GM23338 (cell line): ENCODE data around the gene DNAJC11. TPM values are rescaled to one million over a fixed set of nuclear protein-coding genes. Genes with fewer than 3 reads are reported as not detected.

Source experiments
- ATAC-seq: fragments of 200-7000 bp; cut with Tn5 transposase; 3 replicates; pipeline ENCODE4 v1.9.1; 2020
- DNase-seq: peaks from one replicate; pipeline ENCODE4 v3.0.0-alpha.2; 2015; ENCODE audit warnings: low spot score
- H2AFZ ChIP-seq: fragments of 200-600 bp; sonication (generic); 2 replicates; pipeline ENCODE4 v1.8.0; 2016; ENCODE audit warnings: antibody characterized with exemption, mild to moderate bottlenecking, moderate library complexity
- H3F3A ChIP-seq: fragments of 200-600 bp; sonication (generic); replicated peaks from 2 replicates; pipeline ENCODE4 v1.8.0; 2017; ENCODE audit warnings: antibody characterized with exemption, mixed run types, low read depth
- H3K27ac ChIP-seq: fragments of 200-600 bp; sonication (generic); 2 replicates; pipeline ENCODE4 v1.6.1; 2016; ENCODE audit warnings: low read depth
- H3K27me3 ChIP-seq: fragments of 200-600 bp; sonication (generic); 2 replicates; pipeline ENCODE4 v1.8.0; 2016; ENCODE audit warnings: mild to moderate bottlenecking, mixed run types, moderate library complexity; ENCODE audit not compliant: insufficient read depth
- H3K36me3 ChIP-seq: fragments of 200-600 bp; sonication (generic); 2 replicates; pipeline ENCODE4 v1.8.0; 2016; ENCODE audit warnings: mild to moderate bottlenecking; ENCODE audit not compliant: insufficient read depth
- H3K4me1 ChIP-seq: fragments of 200-600 bp; sonication (generic); 2 replicates; pipeline ENCODE4 v1.8.0; 2016; ENCODE audit warnings: mild to moderate bottlenecking, moderate library complexity; ENCODE audit not compliant: insufficient read depth
- H3K4me2 ChIP-seq: fragments of 200-600 bp; sonication (generic); 2 replicates; pipeline ENCODE4 v1.7.1; 2017; ENCODE audit warnings: mixed run types
- H3K4me3 ChIP-seq: fragments of 200-600 bp; sonication (generic); 2 replicates; pipeline ENCODE4 v1.6.1; 2016; ENCODE audit warnings: mixed run types
- H3K79me2 ChIP-seq: fragments of 200-600 bp; sonication (generic); replicated peaks from 2 replicates; pipeline ENCODE4 v1.8.0; 2017; ENCODE audit warnings: mild to moderate bottlenecking; ENCODE audit not compliant: insufficient read depth
- H3K9me2 ChIP-seq: fragments of 200-600 bp; sonication (generic); 2 replicates; pipeline ENCODE4 v1.8.0; 2017; ENCODE audit not compliant: insufficient read depth
- H4K20me1 ChIP-seq: fragments of 200-600 bp; sonication (generic); replicated peaks from 2 replicates; pipeline ENCODE4 v1.8.0; 2017; ENCODE audit warnings: mild to moderate bottlenecking; ENCODE audit not compliant: insufficient read depth
- H3K27ac Mint-ChIP-seq: 2 replicates; pipeline ENCODE4 v1.8.0; 2020; ENCODE audit warnings: inconsistent platforms, mild to moderate bottlenecking, moderate library complexity, mixed read lengths
- H3K27me3 Mint-ChIP-seq: 3 replicates; pipeline ENCODE4 v1.8.0; 2022; ENCODE audit warnings: low read depth, mild to moderate bottlenecking, moderate library complexity, mixed read lengths, inconsistent platforms; ENCODE audit not compliant: insufficient read depth, poor library complexity
- H3K36me3 Mint-ChIP-seq: 3 replicates; pipeline ENCODE4 v1.8.0; 2021; ENCODE audit warnings: low read depth, mild to moderate bottlenecking, inconsistent platforms, moderate library complexity, mixed read lengths
- H3K4me1 Mint-ChIP-seq: 3 replicates; pipeline ENCODE4 v1.8.0; 2020; ENCODE audit warnings: mild to moderate bottlenecking, inconsistent platforms, mixed read lengths
- H3K4me3 Mint-ChIP-seq: 3 replicates; pipeline ENCODE4 v1.8.0; 2021; ENCODE audit warnings: moderate library complexity, mild to moderate bottlenecking, inconsistent platforms, mixed read lengths
- H3K9me3 Mint-ChIP-seq: 3 replicates; pipeline ENCODE4 v1.8.0; 2020; ENCODE audit warnings: moderate library complexity, mild to moderate bottlenecking, inconsistent platforms, mixed read lengths
- CREB1 ChIP-seq: fragments of 250-450 bp; sonication (Bioruptor Pico); IDR thresholded peaks from 2 replicates; pipeline ENCODE4 v1.5.0; 2020; ENCODE audit warnings: low read depth, mild to moderate bottlenecking, moderate library complexity
- CTCF ChIP-seq, 2 experiments: fragments of 200-600 bp in 1 of 2; sonication (generic) in 1 of 2; conservative IDR thresholded peaks; 2 replicates each; pipeline versions ENCODE4 v1.5.1 to v1.6.1; 2016 to 2017; ENCODE audit warnings: antibody characterized with exemption in 2 of 2, low read depth in 2 of 2, mild to moderate bottlenecking in 2 of 2, moderate library complexity in 1 of 2
- ETS1 ChIP-seq: IDR thresholded peaks from 2 replicates; pipeline ENCODE4 v1.6.1; 2016; ENCODE audit warnings: antibody characterized with exemption
- EZH2 ChIP-seq: fragments of 200-600 bp; sonication (generic); IDR thresholded peaks from one replicate; pipeline ENCODE4 v1.8.0; 2017; ENCODE audit warnings: antibody characterized with exemption, mild to moderate bottlenecking, low read depth; ENCODE audit not compliant: unreplicated experiment
- EZH2phosphoT487 ChIP-seq: fragments of 200-600 bp; sonication (generic); IDR thresholded peaks from one replicate; pipeline ENCODE4 v1.8.1; 2018; ENCODE audit warnings: antibody characterized with exemption; ENCODE audit not compliant: unreplicated experiment
- JUNB ChIP-seq: IDR thresholded peaks from one replicate; pipeline ENCODE4 v1.6.1; 2016; ENCODE audit warnings: antibody characterized with exemption; ENCODE audit not compliant: unreplicated experiment
- NANOG ChIP-seq: IDR thresholded peaks from 2 replicates; pipeline ENCODE4 v1.6.1; 2016; ENCODE audit warnings: antibody characterized with exemption, borderline replicate concordance
- POLR2AphosphoS5 ChIP-seq: IDR thresholded peaks from 2 replicates; pipeline ENCODE4 v1.6.1; 2016; ENCODE audit warnings: antibody characterized with exemption, low read depth
- REST ChIP-seq: IDR thresholded peaks from one replicate; pipeline ENCODE4 v1.6.1; 2018; ENCODE audit warnings: antibody characterized with exemption; ENCODE audit not compliant: unreplicated experiment
- ZNF114 ChIP-seq: fragments of 250-450 bp; sonication (Bioruptor Pico); IDR thresholded peaks from 2 replicates; pipeline ENCODE4 v1.5.0; 2020; ENCODE audit warnings: mild to moderate bottlenecking, moderate library complexity
- ZNF462 ChIP-seq: fragments of 250-450 bp; sonication (Bioruptor Pico); IDR thresholded peaks from 2 replicates; pipeline ENCODE4 v1.5.0; 2020; ENCODE audit warnings: mild to moderate bottlenecking, moderate library complexity
- polyA plus RNA-seq: library from polyadenylated mRNA; unstranded; fragments of >200 nt; fragmentation: Nextera tagmentation; extraction: Ambion mirVana; gene quantifications from 2 replicates; pipeline ENCODE4 v1.2.1, GENCODE V29; 2016
- total RNA-seq: library from RNA; depleted of rRNA; stranded (reverse); fragments of >200 nt; shearing (Covaris generic); gene quantifications from 2 replicates; pipeline ENCODE4 v1.2.3, GENCODE V29; 2014

Gene DNAJC11
- total and polyA plus RNA-seq, 2 experiments from 2014 or later: 48.4 to 67.2 TPM

GRCh38 chr1:6688757-6689156 is 12.9 kb downstream of the DNAJC11 start (continued):
- no peak for TF ChIP-seq ZNF462 (CRISPR knock-in tag)
- no peak for TF ChIP-seq NANOG
- TF ChIP-seq ETS1: no peak

- Histone ChIP-seq H3K4me3 (no peak overlapping the region), H3K27ac (no peak overlapping the region), H3K36me3 (no peaks in the 10 kb centered on the region; the same call in 1 of the 2 replicates), H3F3A (no peaks in the 10 kb centered on the region), H3K4me1 (peaks cover 40% of the 10 kb centered on the region), H3K9me2 (no peaks in the 10 kb centered on the region), H3K27me3 (no peaks in the 10 kb centered on the region), H3K79me2 (peaks cover 99% of the 10 kb centered on the region), H4K20me1 (peaks cover 35% of the 10 kb centered on the region), H2AFZ (no peak overlapping the region), H3K4me2 (no peak overlapping the region)
- no peak overlapping the region for H3K4me3 Mint-ChIP-seq
- H3K4me1 Mint-ChIP-seq: peaks cover 33% of the 10 kb centered on the region
- H3K27me3 Mint-ChIP-seq: peaks cover 4% of the 10 kb centered on the region
- no peaks in the 10 kb centered on the region for H3K9me3 Mint-ChIP-seq
- DNase-seq (no peak), ATAC-seq (no peak)
- no peak overlapping the region for H3K27ac Mint-ChIP-seq
- H3K36me3 Mint-ChIP-seq: peaks cover 12% of the 10 kb centered on the region; the same call in 2 of the 3 replicates
- TF ChIP-seq EZH2: no peak
- no peak for TF ChIP-seq NANOG
- TF ChIP-seq ETS1: no peak
- TF ChIP-seq EZH2phosphoT487: no peak
- TF ChIP-seq JUNB: no peak
- no peak for TF ChIP-seq REST
- no peak for TF ChIP-seq ZNF114 (CRISPR knock-in tag)
- no peak for TF ChIP-seq CREB1
- no peak for TF ChIP-seq POLR2AphosphoS5
- TF ChIP-seq CTCF (conservative IDR thresholded peaks at IDR 0.05; ENCODE audit: low read depth in 2 of 2): no peak
Measured at GRCh38 chr1:6688001-6688400, 13.6 kb downstream of the DNAJC11 start.
